Rectal smooth muscle tissue (tissue), 1 donor: ENCODE measurements around the gene STXBP6.
"Not testable (repeated sequence)": the region's sequence is repeated elsewhere in the genome, so short reads cannot be mapped to it uniquely, and the experiment has no call there.

Experiments used
- H3K27ac ChIP-seq: one replicate; pipeline ENCODE4 v1.7.0; 2013; ENCODE audit warnings: low read depth, low read length, inconsistent platforms
- H3K27me3 ChIP-seq: one replicate; pipeline ENCODE4 v1.7.0; 2013; ENCODE audit warnings: low read length; ENCODE audit not compliant: control insufficient read depth, insufficient read depth
- H3K36me3 ChIP-seq: one replicate; pipeline ENCODE4 v1.7.0; 2013; ENCODE audit warnings: low read length; ENCODE audit not compliant: control insufficient read depth, insufficient read depth
- H3K4me1 ChIP-seq: one replicate; pipeline ENCODE4 v1.7.0; 2013; ENCODE audit warnings: low read length; ENCODE audit not compliant: control insufficient read depth, insufficient read depth
- H3K4me3 ChIP-seq: one replicate; pipeline ENCODE4 v1.7.0; 2013; ENCODE audit warnings: low read length
- H3K9ac ChIP-seq: one replicate; pipeline ENCODE4 v1.7.0; 2013; ENCODE audit warnings: low read length

Gene STXBP6

DNA sequence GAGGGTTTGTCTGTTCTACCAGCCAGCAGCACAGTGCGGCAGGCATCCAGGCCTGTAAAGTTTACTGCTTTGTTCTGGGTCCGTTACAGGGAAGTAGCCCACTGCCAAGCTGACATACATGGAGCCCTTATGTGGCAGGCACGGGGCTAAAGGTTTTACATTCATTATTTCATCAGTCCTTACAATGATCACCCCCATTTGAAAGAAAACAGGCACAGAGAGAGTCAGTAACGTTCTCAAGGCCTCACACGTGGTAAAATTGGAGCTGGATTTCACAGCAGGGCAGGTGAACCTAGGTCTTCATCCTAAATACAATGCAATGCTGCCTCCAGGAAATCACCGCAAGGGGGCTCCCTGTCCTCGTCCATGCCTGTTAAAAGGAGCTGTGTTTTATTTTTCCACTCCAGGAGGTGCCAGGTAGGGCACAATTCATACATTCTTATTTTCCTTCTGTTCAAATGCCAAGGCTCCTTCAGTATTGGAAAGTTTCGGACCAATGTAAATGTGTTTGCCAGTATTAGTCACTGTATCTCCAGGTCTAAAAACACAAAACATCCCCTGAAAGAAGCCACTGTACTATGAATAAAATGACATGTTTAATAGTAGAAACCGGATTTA lies 243.8 kb downstream of the STXBP6 start:
- Histone ChIP-seq H3K36me3 (no peaks in the 10 kb centered on the region), H3K27ac (no peak overlapping the region), H3K27me3 (no peaks in the 10 kb centered on the region), H3K4me1 (peaks cover 4% of the 10 kb centered on the region), H3K9ac (no peak overlapping the region), H3K4me3 (no peak overlapping the region)

- no peak overlapping the region for H3K27ac ChIP-seq
- H3K4me3 ChIP-seq, result no peak overlapping the region
- H3K4me1 ChIP-seq, result no peaks in the 10 kb centered on the region
- no peaks in the 10 kb centered on the region for H3K36me3 ChIP-seq
- H3K27me3 ChIP-seq, result no peaks in the 10 kb centered on the region
- no peak overlapping the region for H3K9ac ChIP-seq
Measured at GRCh38 chr14:24804552-24805212, 245.3 kb downstream of the STXBP6 start.

DNA sequence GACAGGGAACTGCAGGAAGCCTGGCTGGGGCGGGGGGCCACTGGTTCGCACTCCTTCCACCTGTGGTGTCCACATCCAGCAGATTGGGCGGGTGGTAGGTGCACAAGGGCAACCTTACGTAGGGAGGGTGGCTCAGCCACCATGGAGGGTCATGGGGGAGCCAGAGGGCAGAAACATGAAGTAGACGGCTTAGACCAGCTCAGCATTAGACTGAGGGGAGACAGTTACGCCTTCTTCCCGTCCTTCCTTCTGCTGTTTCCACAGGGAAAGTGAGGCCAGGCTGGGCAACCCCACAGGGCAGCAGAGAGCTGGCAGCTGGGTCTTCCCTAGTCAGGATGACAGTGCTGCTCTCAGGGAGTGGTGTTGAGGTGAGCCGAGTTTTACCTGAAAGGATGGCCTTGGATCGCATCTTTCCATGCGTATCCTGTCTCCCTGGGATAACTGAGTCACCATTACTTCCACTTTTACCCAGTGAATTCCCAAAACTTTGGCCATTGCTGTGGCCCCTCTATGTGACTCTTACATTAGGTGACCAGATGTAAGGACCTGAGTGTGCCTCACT lies 245.9 kb downstream of the STXBP6 start:
- no peak overlapping the region for H3K4me3 ChIP-seq
- no peaks in the 10 kb centered on the region for H3K36me3 ChIP-seq
- H3K9ac ChIP-seq, result no peak overlapping the region
- H3K27ac ChIP-seq, result no peak overlapping the region
- no peaks in the 10 kb centered on the region for H3K27me3 ChIP-seq
- no peaks in the 10 kb centered on the region for H3K4me1 ChIP-seq

GRCh38 chr14:24803426-24803825 lies 246.5 kb downstream of the STXBP6 start:
- not testable (repeated sequence) for H3K27me3 ChIP-seq, H3K4me3 ChIP-seq, H3K27ac ChIP-seq, H3K9ac ChIP-seq, H3K36me3 ChIP-seq, H3K4me1 ChIP-seq

GRCh38 chr14:24802236-24802635 lies 247.7 kb downstream of the STXBP6 start:
- H3K9ac ChIP-seq, result no peak overlapping the region
- no peak overlapping the region for H3K27ac ChIP-seq
- H3K36me3 ChIP-seq, result no peaks in the 10 kb centered on the region
- no peaks in the 10 kb centered on the region for H3K4me1 ChIP-seq
- no peaks in the 10 kb centered on the region for H3K27me3 ChIP-seq
- H3K4me3 ChIP-seq, result no peak overlapping the region

- no peak overlapping the region for H3K27ac ChIP-seq
- no peak overlapping the region for H3K4me3 ChIP-seq
- no peak overlapping the region for H3K9ac ChIP-seq
- H3K27me3 ChIP-seq, result no peaks in the 10 kb centered on the region
- no peaks in the 10 kb centered on the region for H3K36me3 ChIP-seq
- no peaks in the 10 kb centered on the region for H3K4me1 ChIP-seq
Measured at GRCh38 chr14:24801024-24801423, 248.9 kb downstream of the STXBP6 start.

- H3K4me1 ChIP-seq, result no peaks in the 10 kb centered on the region
Measured at GRCh38 chr14:24798911-24799462, 251.0 kb downstream of the STXBP6 start.

DNA sequence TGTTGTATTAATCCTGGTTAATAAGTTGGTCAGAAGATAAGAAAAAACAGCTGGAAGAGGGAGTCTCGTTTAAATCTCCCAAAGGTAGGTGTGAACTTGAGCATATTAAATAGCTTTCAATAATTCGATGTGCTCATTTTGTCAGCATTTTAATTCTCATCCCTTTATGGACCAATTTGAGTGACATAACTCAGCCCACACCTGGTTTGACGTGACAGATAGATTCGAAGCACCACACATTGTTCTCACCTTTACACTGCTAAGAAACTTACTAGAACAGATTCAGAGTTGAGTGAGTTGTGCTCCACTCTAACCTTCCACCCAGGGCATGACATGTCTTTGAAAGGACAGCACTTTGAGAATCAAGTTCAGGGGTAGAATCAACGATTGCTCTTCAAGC lies 254.5 kb downstream of the STXBP6 start:
- no peak overlapping the region for H3K27ac ChIP-seq
- no peaks in the 10 kb centered on the region for H3K4me1 ChIP-seq
- H3K4me3 ChIP-seq, result no peak overlapping the region
- no peak overlapping the region for H3K9ac ChIP-seq
- no peaks in the 10 kb centered on the region for H3K36me3 ChIP-seq
- no peaks in the 10 kb centered on the region for H3K27me3 ChIP-seq

More at GRCh38 chr14:24798911-24799462, 251.0 kb downstream of the STXBP6 start:
- no peak overlapping the region for H3K9ac ChIP-seq
- H3K4me3 ChIP-seq, result no peak overlapping the region
- H3K36me3 ChIP-seq, result no peaks in the 10 kb centered on the region
- no peaks in the 10 kb centered on the region for H3K27me3 ChIP-seq
- no peak overlapping the region for H3K27ac ChIP-seq

DNA sequence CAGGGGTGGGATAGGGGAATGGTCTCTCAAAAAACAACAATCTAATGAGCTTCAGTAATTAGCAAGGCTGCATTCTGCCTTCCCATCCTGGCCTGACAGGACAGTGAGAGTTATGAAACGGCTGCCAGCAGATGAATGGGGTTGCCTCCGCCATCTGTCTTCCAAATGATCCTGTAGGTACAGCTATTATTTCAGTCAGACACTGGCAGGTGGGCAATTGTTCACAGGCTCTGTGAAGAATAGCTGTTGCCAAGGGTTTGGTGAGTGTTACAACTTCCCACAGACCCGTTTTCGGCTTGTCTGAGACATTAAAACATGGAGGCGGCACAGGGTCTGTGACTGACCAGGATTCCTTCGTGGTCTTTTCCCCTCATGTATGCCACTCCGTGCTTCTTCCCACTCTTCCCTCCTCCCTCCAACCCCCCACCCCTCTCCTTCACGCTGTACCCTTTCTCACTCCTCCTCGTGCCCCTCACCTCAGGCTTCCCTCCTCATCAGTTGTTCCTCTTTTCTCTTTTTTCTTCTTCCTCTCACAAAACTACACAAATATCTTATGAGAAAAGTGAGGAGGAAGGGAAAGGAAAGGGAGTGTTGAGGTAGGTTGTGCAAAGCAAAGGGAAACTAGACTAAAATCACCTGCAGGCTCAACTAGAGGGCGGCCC lies 255.2 kb downstream of the STXBP6 start:
- H3K27ac ChIP-seq, result no peak overlapping the region
- H3K9ac ChIP-seq, result no peak overlapping the region
- H3K27me3 ChIP-seq, result no peaks in the 10 kb centered on the region
- H3K36me3 ChIP-seq, result no peaks in the 10 kb centered on the region
- H3K4me1 ChIP-seq, result no peaks in the 10 kb centered on the region
- H3K4me3 ChIP-seq, result no peak overlapping the region

- Histone ChIP-seq H3K36me3 (no peaks in the 10 kb centered on the region), H3K27me3 (no peaks in the 10 kb centered on the region), H3K4me1 (no peaks in the 10 kb centered on the region), H3K27ac (no peak overlapping the region), H3K9ac (no peak overlapping the region), H3K4me3 (no peak overlapping the region)
Measured at GRCh38 chr14:24790196-24790595, 259.8 kb downstream of the STXBP6 start.

- Histone ChIP-seq H3K4me3 (no peak overlapping the region), H3K27ac (no peak overlapping the region), H3K27me3 (no peaks in the 10 kb centered on the region), H3K4me1 (no peaks in the 10 kb centered on the region), H3K36me3 (no peaks in the 10 kb centered on the region), H3K9ac (no peak overlapping the region)
Measured at GRCh38 chr14:24789378-24789884, 260.5 kb downstream of the STXBP6 start.

DNA sequence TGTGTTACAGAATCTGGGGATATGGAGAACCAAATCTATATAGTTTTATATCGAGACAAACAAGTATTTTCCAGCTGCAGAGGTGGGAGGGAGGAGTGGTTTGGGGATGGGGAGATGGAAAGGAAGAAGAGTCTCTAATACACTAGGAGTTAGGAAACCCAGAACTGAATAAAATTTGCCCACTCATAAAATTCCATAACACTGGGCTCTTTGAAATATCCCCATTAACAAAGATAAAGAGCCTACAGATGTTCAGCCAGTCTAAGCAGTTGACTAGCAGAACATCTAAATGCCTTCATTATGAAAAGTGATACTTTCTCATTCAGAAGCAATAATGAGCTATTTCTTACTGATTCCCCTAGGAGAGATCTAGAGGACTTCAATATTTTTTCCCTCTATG lies 264.2 kb downstream of the STXBP6 start:
- Histone ChIP-seq H3K27me3 (no peaks in the 10 kb centered on the region), H3K4me1 (no peaks in the 10 kb centered on the region), H3K9ac (no peak overlapping the region), H3K4me3 (no peak overlapping the region), H3K27ac (no peak overlapping the region), H3K36me3 (no peaks in the 10 kb centered on the region)
